Astrocyte (in vitro differentiated cells and primary cell): ENCODE data around the gene CDC42EP1. TPM values are rescaled to one million over a fixed set of nuclear protein-coding genes. Genes with fewer than 3 reads are reported as not detected.

Experiments used
- DNase-seq: peaks from one replicate; pipeline ENCODE4 v3.0.0-alpha.2; 2010; ENCODE audit warnings: low read depth
- FAIRE-seq: peaks from 2 replicates; lab custom pipeline; 2011; peaks lifted over from hg19 to GRCh38; lab: Jason Lieb, UNC
- H2AFZ ChIP-seq: 2 replicates; pipeline ENCODE4 v1.6.0; 2012; ENCODE audit warnings: low read depth, low read length, inconsistent platforms
- H3K27ac ChIP-seq: 2 replicates; pipeline ENCODE4 v1.5.1; 2011; ENCODE audit warnings: low read depth, low read length, inconsistent platforms
- H3K27me3 ChIP-seq: 2 replicates; pipeline ENCODE4 v1.6.0; 2011; ENCODE audit warnings: low read length, inconsistent platforms; ENCODE audit not compliant: insufficient read depth
- H3K36me3 ChIP-seq: 2 replicates; pipeline ENCODE4 v1.5.1; 2011; ENCODE audit warnings: low read length, inconsistent platforms; ENCODE audit not compliant: insufficient read depth
- H3K4me1 ChIP-seq: 2 replicates; pipeline ENCODE4 v1.5.1; 2011; ENCODE audit warnings: low read length, inconsistent platforms; ENCODE audit not compliant: insufficient read depth
- H3K4me2 ChIP-seq: 2 replicates; pipeline ENCODE4 v1.6.0; 2012; ENCODE audit warnings: low read length, inconsistent platforms
- H3K4me3 ChIP-seq: 2 replicates; pipeline ENCODE4 v1.5.1; 2011; ENCODE audit warnings: low read depth, mild to moderate bottlenecking, low read length, inconsistent platforms; ENCODE audit not compliant: insufficient read depth
- H3K79me2 ChIP-seq: 2 replicates; pipeline ENCODE4 v1.6.0; 2012; ENCODE audit warnings: mild to moderate bottlenecking, low read length, inconsistent platforms; ENCODE audit not compliant: insufficient read depth
- H3K9ac ChIP-seq: 2 replicates; pipeline ENCODE4 v1.6.0; 2012; ENCODE audit warnings: mild to moderate bottlenecking, low read length, inconsistent platforms
- H3K9me3 ChIP-seq: 2 replicates; pipeline ENCODE4 v1.5.1; 2012; ENCODE audit warnings: low read depth, mild to moderate bottlenecking, low read length, inconsistent platforms; ENCODE audit not compliant: insufficient read depth
- H4K20me1 ChIP-seq: 2 replicates; pipeline ENCODE4 v1.6.0; 2012; ENCODE audit warnings: low read length, inconsistent platforms; ENCODE audit not compliant: insufficient read depth
- H3K27ac Mint-ChIP-seq: one replicate; pipeline ENCODE4 v1.8.0; 2021; ENCODE audit warnings: mild to moderate bottlenecking, mixed read lengths; ENCODE audit not compliant: unreplicated experiment
- H3K27me3 Mint-ChIP-seq: one replicate; pipeline ENCODE4 v1.8.0; 2021; ENCODE audit warnings: low read depth, mixed read lengths; ENCODE audit not compliant: unreplicated experiment
- H3K36me3 Mint-ChIP-seq: one replicate; pipeline ENCODE4 v1.8.0; 2021; ENCODE audit warnings: low read depth, mixed read lengths; ENCODE audit not compliant: unreplicated experiment
- H3K4me1 Mint-ChIP-seq: one replicate; pipeline ENCODE4 v1.8.0; 2021; ENCODE audit warnings: low read depth, mixed read lengths; ENCODE audit not compliant: unreplicated experiment
- H3K4me3 Mint-ChIP-seq: one replicate; pipeline ENCODE4 v1.8.0; 2021; ENCODE audit warnings: mild to moderate bottlenecking, moderate library complexity, mixed read lengths; ENCODE audit not compliant: unreplicated experiment
- H3K9me3 Mint-ChIP-seq: one replicate; pipeline ENCODE4 v1.8.0; 2021; ENCODE audit warnings: mild to moderate bottlenecking, mixed read lengths; ENCODE audit not compliant: unreplicated experiment
- CTCF ChIP-seq: IDR thresholded peaks from 2 replicates; pipeline ENCODE4 v1.5.1; 2011; ENCODE audit warnings: low read depth, mild to moderate bottlenecking, inconsistent platforms, low read length, moderate library complexity; ENCODE audit not compliant: insufficient read depth
- EZH2 ChIP-seq: IDR thresholded peaks from 2 replicates; pipeline ENCODE4 v1.6.1; 2012; ENCODE audit warnings: mild to moderate bottlenecking, low read length, inconsistent platforms; ENCODE audit not compliant: insufficient read depth
- total RNA-seq: library from RNA; stranded (reverse); gene quantifications from 2 replicates; pipeline ENCODE4 v1.2.1, GENCODE V29; 2021

CDC42EP1 gene
- total RNA-seq, 1 donor from 2014 or later: 106 TPM

DNA sequence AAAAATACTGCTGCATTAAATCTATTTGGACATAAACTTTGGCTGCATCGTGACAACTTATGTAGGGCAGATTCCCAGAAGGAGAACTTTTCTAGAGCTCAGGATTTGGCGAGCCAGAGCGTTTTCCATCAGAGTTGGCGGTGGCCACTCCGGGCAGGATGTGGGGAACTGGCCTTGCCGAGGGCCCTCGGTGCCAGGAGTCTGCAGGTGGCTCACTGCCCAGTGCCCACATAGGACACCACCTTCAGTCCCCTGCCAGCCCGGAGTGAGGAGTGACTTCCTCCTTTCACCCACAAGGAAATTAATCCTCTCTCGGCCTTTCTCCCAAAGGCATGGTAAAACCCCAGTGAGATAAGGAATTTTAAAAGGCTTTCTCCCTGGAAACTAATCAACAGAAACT is 21.2 kb downstream of the CDC42EP1 start:
- Mint-ChIP-seq H3K27me3 (peaks cover 14% of the 10 kb centered on the region), H3K4me1 (no peaks in the 10 kb centered on the region), H3K27ac (no peak overlapping the region), H3K36me3 (no peaks in the 10 kb centered on the region), H3K9me3 (no peaks in the 10 kb centered on the region), H3K4me3 (no peak overlapping the region)
- H3K27me3 ChIP-seq: no peaks in the 10 kb centered on the region
- no peaks in the 10 kb centered on the region for H4K20me1 ChIP-seq
- no peak overlapping the region for H3K4me2 ChIP-seq
- no peaks in the 10 kb centered on the region for H3K4me1 ChIP-seq
- no peak for FAIRE-seq
- TF ChIP-seq CTCF (no peak), EZH2 (no peak)
- no peak overlapping the region for H3K9ac ChIP-seq
- H3K27ac ChIP-seq: no peak overlapping the region
- H3K79me2 ChIP-seq: no peaks in the 10 kb centered on the region
- H3K9me3 ChIP-seq: no peaks in the 10 kb centered on the region
- H2AFZ ChIP-seq: no peak overlapping the region
- DNase-seq: no peak
- no peak overlapping the region for H3K4me3 ChIP-seq
- H3K36me3 ChIP-seq: no peaks in the 10 kb centered on the region

DNA sequence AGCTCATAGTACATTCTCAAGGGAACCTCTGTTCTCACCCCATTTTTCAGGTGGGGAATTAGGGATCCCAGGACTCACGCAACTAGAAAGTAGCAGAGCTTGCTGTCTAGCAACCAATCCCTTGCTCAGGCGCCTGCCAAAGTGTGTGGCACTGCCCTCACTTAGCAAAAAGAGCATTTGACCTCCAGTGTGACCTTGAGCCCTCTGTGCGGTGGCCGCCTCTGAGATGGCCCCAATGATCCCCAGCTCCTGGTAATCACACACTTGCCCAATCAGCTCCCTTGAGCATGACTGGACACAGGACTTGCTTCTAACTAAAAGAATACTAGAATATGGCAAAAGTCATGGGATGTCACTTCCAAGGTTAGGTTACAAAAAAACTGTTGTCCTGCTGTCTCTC is 22.2 kb downstream of the CDC42EP1 start:
- FAIRE-seq: no peak
- H3K27ac Mint-ChIP-seq: no peak overlapping the region
- H3K4me3 Mint-ChIP-seq: no peak overlapping the region

More for the DNA sequence above, 22.2 kb downstream of the CDC42EP1 start:
- H3K79me2 ChIP-seq: no peaks in the 10 kb centered on the region
- Mint-ChIP-seq H3K4me1 (no peaks in the 10 kb centered on the region), H3K27me3 (peaks cover 20% of the 10 kb centered on the region), H3K9me3 (no peaks in the 10 kb centered on the region), H3K36me3 (no peaks in the 10 kb centered on the region)
- no peak for DNase-seq
- no peaks in the 10 kb centered on the region for H3K27me3 ChIP-seq
- H3K4me1 ChIP-seq: no peaks in the 10 kb centered on the region
- H3K27ac ChIP-seq: no peak overlapping the region
- no peaks in the 10 kb centered on the region for H3K9me3 ChIP-seq
- no peak overlapping the region for H3K9ac ChIP-seq
- H3K36me3 ChIP-seq: no peaks in the 10 kb centered on the region
- H4K20me1 ChIP-seq: no peaks in the 10 kb centered on the region
- H3K4me3 ChIP-seq: no peak overlapping the region
- TF ChIP-seq CTCF (no peak), EZH2 (no peak)
- no peak overlapping the region for H2AFZ ChIP-seq
- H3K4me2 ChIP-seq: no peak overlapping the region
